ENCODE data around the gene CADM1. TPM values are rescaled to one million over a fixed set of nuclear protein-coding genes. Genes with fewer than 3 reads are reported as not detected.
A peak's percentile ranks its signal among the peaks of the same experiment; 100 is the strongest.

The CADM1 gene
- total RNA-seq, 1 donor from 2014 or later = 51.1 TPM

- H3K27ac ChIP-seq (replicated peaks) = peak overlapping the region; percentile 22
- intact Hi-C loops (cut with micrococcal nuclease) = no loop called here
Measured at GRCh38 chr11:115194802-115195110, 309.5 kb downstream of the CADM1 start.

DNA sequence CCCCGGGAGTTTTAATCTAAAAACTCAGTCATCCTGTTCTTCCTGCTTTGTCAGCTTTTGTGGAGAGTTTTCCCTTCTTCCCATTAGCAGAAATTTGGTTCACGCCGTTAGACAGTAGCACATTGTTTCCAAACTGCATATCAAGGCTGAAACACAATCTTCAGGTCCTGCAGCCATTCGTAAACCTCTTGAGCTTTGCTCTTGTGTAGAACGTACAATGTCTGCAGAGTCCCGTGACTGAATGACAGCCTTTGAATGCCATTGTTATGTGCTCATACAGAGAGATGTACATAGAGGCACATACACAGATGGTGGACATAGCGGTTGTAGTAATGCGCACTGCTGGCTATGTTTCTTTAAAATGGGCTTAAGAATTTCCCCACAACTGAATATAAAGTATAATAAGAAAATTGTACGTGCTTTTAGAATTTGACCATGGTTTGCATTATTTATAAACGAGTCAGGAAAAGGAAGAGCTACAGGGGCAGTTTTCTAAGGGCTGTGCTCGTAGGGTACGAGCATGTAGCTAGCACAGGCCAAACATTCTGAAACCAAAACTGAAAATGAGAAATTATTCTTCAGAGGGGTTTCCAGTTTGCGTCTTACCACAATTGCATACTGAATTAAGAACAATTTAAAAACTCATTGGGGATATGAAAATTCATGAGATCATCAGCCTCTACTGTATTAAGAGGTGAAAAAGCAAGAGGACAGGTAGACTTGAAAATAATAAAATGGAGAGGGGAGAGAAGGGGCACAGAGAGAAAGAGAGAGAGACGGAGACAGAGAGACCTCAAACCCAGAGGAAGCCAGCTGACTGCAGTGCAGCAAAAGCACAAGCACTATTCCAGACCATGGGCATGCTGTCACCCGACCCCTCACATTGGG is 310.1 kb downstream of the CADM1 start:
- H3K36me3 ChIP-seq = no peaks in the 10 kb centered on the region
- TF ChIP-seq, protein P1, sequence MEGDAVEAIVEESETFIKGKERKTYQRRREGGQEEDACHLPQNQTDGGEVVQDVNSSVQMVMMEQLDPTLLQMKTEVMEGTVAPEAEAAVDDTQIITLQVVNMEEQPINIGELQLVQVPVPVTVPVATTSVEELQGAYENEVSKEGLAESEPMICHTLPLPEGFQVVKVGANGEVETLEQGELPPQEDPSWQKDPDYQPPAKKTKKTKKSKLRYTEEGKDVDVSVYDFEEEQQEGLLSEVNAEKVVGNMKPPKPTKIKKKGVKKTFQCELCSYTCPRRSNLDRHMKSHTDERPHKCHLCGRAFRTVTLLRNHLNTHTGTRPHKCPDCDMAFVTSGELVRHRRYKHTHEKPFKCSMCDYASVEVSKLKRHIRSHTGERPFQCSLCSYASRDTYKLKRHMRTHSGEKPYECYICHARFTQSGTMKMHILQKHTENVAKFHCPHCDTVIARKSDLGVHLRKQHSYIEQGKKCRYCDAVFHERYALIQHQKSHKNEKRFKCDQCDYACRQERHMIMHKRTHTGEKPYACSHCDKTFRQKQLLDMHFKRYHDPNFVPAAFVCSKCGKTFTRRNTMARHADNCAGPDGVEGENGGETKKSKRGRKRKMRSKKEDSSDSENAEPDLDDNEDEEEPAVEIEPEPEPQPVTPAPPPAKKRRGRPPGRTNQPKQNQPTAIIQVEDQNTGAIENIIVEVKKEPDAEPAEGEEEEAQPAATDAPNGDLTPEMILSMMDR (IDR thresholded peaks at IDR 0.05; ENCODE audit: borderline replicate concordance) = no peak
- intact Hi-C loops (cut with micrococcal nuclease) = no loop called here
- H3K27ac ChIP-seq (replicated peaks) = peak overlapping the region; percentile 22
- no peak for DNase-seq
- H3K4me1 ChIP-seq = peaks cover 1% of the 10 kb centered on the region
- H3K4me3 ChIP-seq = peak overlapping the region; percentile 22
- H3K9me3 ChIP-seq (replicated peaks) = no peaks in the 10 kb centered on the region
- no peaks in the 10 kb centered on the region for H3K27me3 ChIP-seq (ENCODE audit: low read depth)

More at GRCh38 chr11:115194802-115195110, 309.5 kb downstream of the CADM1 start:
- H3K27me3 ChIP-seq (ENCODE audit: low read depth) = no peaks in the 10 kb centered on the region
- TF ChIP-seq, protein P1 (IDR thresholded peaks at IDR 0.05; ENCODE audit: borderline replicate concordance) = no peak
- DNase-seq = no peak
- H3K4me1 ChIP-seq = peaks cover 7% of the 10 kb centered on the region
- peak overlapping the region; percentile 22 for H3K4me3 ChIP-seq
- H3K36me3 ChIP-seq = no peaks in the 10 kb centered on the region
- no peaks in the 10 kb centered on the region for H3K9me3 ChIP-seq (replicated peaks)

- H3K36me3 ChIP-seq = no peaks in the 10 kb centered on the region
- no peaks in the 10 kb centered on the region for H3K4me1 ChIP-seq
- intact Hi-C loops (cut with micrococcal nuclease) = no loop called here
- H3K9me3 ChIP-seq (replicated peaks) = no peaks in the 10 kb centered on the region
- H3K27ac ChIP-seq (replicated peaks) = no peak overlapping the region
- no peak for DNase-seq
- no peaks in the 10 kb centered on the region for H3K27me3 ChIP-seq (ENCODE audit: low read depth)
- no peak overlapping the region for H3K4me3 ChIP-seq
- TF ChIP-seq, protein P1 (IDR thresholded peaks at IDR 0.05; ENCODE audit: borderline replicate concordance) = no peak
Measured at GRCh38 chr11:115191761-115192160, 312.5 kb downstream of the CADM1 start.

GRCh38 chr11:115190196-115190595 is 314.0 kb downstream of the CADM1 start:
- peaks cover 5% of the 10 kb centered on the region for H3K4me1 ChIP-seq
- no peak overlapping the region for H3K27ac ChIP-seq (replicated peaks)
- no peaks in the 10 kb centered on the region for H3K36me3 ChIP-seq
- H3K9me3 ChIP-seq (replicated peaks) = no peaks in the 10 kb centered on the region
- no peak overlapping the region for H3K4me3 ChIP-seq
- no peak for DNase-seq
- H3K27me3 ChIP-seq (ENCODE audit: low read depth) = no peaks in the 10 kb centered on the region
- TF ChIP-seq, protein P1 (IDR thresholded peaks at IDR 0.05; ENCODE audit: borderline replicate concordance) = no peak
- intact Hi-C loops (cut with micrococcal nuclease) = no loop called here

DNA sequence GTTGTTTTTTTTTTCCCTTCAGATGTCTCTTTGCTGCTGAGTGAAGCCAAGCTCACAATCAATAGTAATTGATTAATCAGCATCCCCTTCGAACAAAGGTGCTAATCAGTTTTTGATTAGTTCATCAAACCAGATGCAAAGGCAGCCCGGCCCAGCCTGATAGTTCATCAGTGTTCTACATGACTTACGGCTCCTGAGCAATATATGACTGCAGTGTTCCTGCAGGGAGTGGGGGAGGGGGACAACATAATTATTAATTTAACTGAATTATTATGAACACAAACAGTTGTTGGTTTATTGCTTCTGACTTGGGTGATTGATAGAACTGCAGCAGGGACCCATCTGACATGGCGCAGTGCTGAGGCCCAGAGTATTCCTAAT is 315.3 kb downstream of the CADM1 start:
- Histone ChIP-seq H3K9me3 (replicated peaks) (no peaks in the 10 kb centered on the region), H3K36me3 (no peaks in the 10 kb centered on the region), H3K27me3 (ENCODE audit: low read depth) (no peaks in the 10 kb centered on the region), H3K4me1 (peaks cover 11% of the 10 kb centered on the region), H3K27ac (replicated peaks) (no peak overlapping the region), H3K4me3 (no peak overlapping the region)
- DNase-seq = no peak
- intact Hi-C loops (cut with micrococcal nuclease) = no loop called here
- TF ChIP-seq, protein P1 (IDR thresholded peaks at IDR 0.05; ENCODE audit: borderline replicate concordance) = no peak
